Panc1 (cell line): ENCODE data around the gene VAMP8. TPM values are rescaled to one million over a fixed set of nuclear protein-coding genes. Genes with fewer than 3 reads are reported as not detected.

Source experiments
- ATAC-seq: fragments of 200-7000 bp; cut with Tn5 transposase; 2 replicates; pipeline ENCODE4 v1.9.1; 2020; ENCODE audit warnings: mild to moderate bottlenecking, moderate library complexity
- BruUV-seq: library from RNA; stranded (reverse); fragments of 400-500 nt; replicated peaks from 2 replicates; lab custom pipeline; 2021; lab: Mats Ljungman, UMichigan
- CTCF ChIA-PET: fragments of 300-600 bp; sonication (Branson Sonifier 250); formaldehyde crosslinking; loops from one replicate; lab custom pipeline; 2022; ENCODE audit warnings: antibody characterized with exemption; lab: Charles Lee
- POLR2A ChIA-PET: fragments of 300-600 bp; sonication (Branson Sonifier 250); formaldehyde crosslinking; loops from one replicate; lab custom pipeline; 2022; ENCODE audit warnings: antibody characterized with exemption; lab: Charles Lee
- DNase-seq: peaks from one replicate; pipeline ENCODE4 v3.0.0-alpha.2; 2010; ENCODE audit warnings: low read depth, low spot score
- H3K27ac ChIP-seq: 2 replicates; pipeline ENCODE4 v1.5.1; 2011; ENCODE audit warnings: mild to moderate bottlenecking, low read length, inconsistent platforms
- H3K27me3 ChIP-seq: fragments of 200-500 bp; sonication (Bioruptor generic); 2 replicates; pipeline ENCODE4 v1.6.0; 2014; ENCODE audit warnings: low read length, inconsistent platforms; ENCODE audit not compliant: control insufficient read depth, insufficient read depth
- H3K36me3 ChIP-seq: fragments of 200-500 bp; sonication (Bioruptor generic); 2 replicates; pipeline ENCODE4 v1.5.1; 2014; ENCODE audit warnings: inconsistent platforms, mild to moderate bottlenecking, low read length, moderate library complexity; ENCODE audit not compliant: control insufficient read depth, insufficient read depth
- H3K4me1 ChIP-seq: 2 replicates; pipeline ENCODE4 v1.5.1; 2011; ENCODE audit warnings: inconsistent platforms, mild to moderate bottlenecking, low read length, moderate library complexity; ENCODE audit not compliant: control insufficient read depth, insufficient read depth
- H3K4me3 ChIP-seq, 2 experiments: 2 replicates each; pipeline ENCODE4 v1.5.1; 2011 to 2012; ENCODE audit warnings: low read depth in 2 of 2, low read length in 2 of 2, mild to moderate bottlenecking in 2 of 2, inconsistent platforms in 1 of 2, moderate library complexity in 1 of 2
- H3K9me3 ChIP-seq: fragments of 200-500 bp; sonication (Bioruptor generic); 2 replicates; pipeline ENCODE4 v1.5.1; 2014; ENCODE audit warnings: low read depth, mild to moderate bottlenecking, inconsistent platforms, low read length, moderate library complexity; ENCODE audit not compliant: control insufficient read depth, insufficient read depth
- POLR2AphosphoS5 ChIP-seq: IDR thresholded peaks from 2 replicates; pipeline ENCODE4 v1.6.1; 2012; ENCODE audit warnings: mild to moderate bottlenecking, low read depth, low read length, moderate library complexity
- SIN3A ChIP-seq: IDR thresholded peaks from 2 replicates; pipeline ENCODE4 v1.6.1; 2012; ENCODE audit warnings: low read depth, mild to moderate bottlenecking, low read length, moderate library complexity, borderline replicate concordance; ENCODE audit not compliant: insufficient read depth
- TCF7L2 ChIP-seq: IDR thresholded peaks from 2 replicates; pipeline ENCODE4 v1.6.1; 2011; ENCODE audit warnings: mild to moderate bottlenecking, low read depth, low read length, inconsistent platforms
- in situ Hi-C: cut with HindIII; loops from 2 replicates; pipeline ENCODE4 v1.10.0; 2016; ENCODE audit warnings: low sequenced_read_pairs, low pct_unique_long_range_greater_than_20kb
- intact Hi-C: fragments of 100-400 bp; cut with micrococcal nuclease; formaldehyde crosslinking; loops from one replicate; pipeline ENCODE4 v1.10.0; 2022; ENCODE audit not compliant: unreplicated experiment
- total RNA-seq: library from RNA; stranded (reverse); gene quantifications from one replicate; pipeline ENCODE4 v1.2.1, GENCODE V29; 2021; ENCODE audit not compliant: unreplicated experiment
- TF ChIP-seq, protein P1 (sequence below): fragments of 450-650 bp; IDR thresholded peaks from 2 replicates; pipeline ENCODE4 v1.5.1; 2017; ENCODE audit warnings: mild to moderate bottlenecking
- TF ChIP-seq, protein P2 (sequence below), 2 experiments: IDR thresholded peaks; 2 replicates each; pipeline ENCODE4 v1.6.1; 2011 to 2012; ENCODE audit warnings: low read depth in 2 of 2, control low read depth in 1 of 2, low read length in 1 of 2, mild to moderate bottlenecking in 1 of 2, moderate library complexity in 1 of 2; ENCODE audit not compliant: insufficient read depth in 1 of 2

Gene VAMP8
- total RNA-seq, 1 experiment from 2014 or later: 93.2 TPM

DNA sequence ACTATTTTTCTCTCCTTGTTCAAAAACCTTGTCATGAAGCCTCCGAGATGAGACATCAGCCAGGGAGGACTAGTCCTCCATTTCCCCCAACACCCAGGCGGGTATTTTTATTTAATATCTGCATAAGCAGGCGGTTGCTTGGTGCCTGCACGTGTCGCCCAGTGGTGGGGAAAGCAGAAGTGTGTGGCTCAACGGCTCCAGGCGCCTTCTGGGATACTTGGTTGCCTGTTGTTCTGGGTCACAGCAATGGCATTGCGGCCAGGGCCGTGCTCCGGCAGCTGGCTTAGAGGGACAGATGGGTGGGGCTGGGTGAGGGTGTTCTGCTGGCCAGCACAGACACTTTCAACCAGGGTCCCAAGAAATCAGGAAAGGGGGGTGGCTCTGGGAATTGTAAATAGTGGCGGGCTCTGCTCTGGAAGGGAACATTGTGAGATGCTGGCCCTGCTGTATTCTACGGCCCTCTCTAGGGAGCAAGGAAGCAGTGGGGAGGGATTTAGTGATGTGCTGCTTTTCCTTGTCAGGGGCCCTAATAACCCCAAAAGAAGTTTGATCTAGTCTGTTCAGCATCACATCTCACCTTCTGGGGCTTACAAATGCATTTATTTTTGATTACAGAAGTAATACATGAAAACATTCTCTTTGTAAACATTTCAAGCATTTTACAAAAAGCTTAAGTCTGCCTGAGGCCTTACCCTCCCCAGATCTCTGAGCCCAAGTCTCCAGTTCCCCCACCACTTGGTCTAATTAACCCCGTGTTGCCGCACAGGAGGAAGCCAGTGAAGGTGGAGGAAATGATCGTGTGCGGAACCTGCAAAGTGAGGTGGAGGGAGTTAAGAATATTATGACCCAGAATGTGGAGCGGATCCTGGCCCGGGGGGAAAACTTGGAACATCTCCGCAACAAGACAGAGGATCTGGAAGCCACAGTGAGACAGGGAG lies 1.1 kb downstream of the VAMP8 start:
- Histone ChIP-seq H3K27me3 (no peaks in the 10 kb centered on the region), H3K4me1 (peaks cover 27% of the 10 kb centered on the region), H3K4me3 (peak overlapping the region; percentile 49 to 66), H3K9me3 (no peaks in the 10 kb centered on the region), H3K27ac (peak overlapping the region; percentile 89), H3K36me3 (no peaks in the 10 kb centered on the region)
- ATAC-seq (peak; percentile 52), DNase-seq (no peak)
- intact Hi-C loops (no loop called here), in situ Hi-C loops (no loop called here)
- CTCF ChIA-PET: no interaction called here
- BruUV-seq: no TSS peak
- TF ChIP-seq TCF7L2 (no peak), POLR2AphosphoS5 (no peak), SIN3A (no peak)
- TF ChIP-seq, protein P1, sequence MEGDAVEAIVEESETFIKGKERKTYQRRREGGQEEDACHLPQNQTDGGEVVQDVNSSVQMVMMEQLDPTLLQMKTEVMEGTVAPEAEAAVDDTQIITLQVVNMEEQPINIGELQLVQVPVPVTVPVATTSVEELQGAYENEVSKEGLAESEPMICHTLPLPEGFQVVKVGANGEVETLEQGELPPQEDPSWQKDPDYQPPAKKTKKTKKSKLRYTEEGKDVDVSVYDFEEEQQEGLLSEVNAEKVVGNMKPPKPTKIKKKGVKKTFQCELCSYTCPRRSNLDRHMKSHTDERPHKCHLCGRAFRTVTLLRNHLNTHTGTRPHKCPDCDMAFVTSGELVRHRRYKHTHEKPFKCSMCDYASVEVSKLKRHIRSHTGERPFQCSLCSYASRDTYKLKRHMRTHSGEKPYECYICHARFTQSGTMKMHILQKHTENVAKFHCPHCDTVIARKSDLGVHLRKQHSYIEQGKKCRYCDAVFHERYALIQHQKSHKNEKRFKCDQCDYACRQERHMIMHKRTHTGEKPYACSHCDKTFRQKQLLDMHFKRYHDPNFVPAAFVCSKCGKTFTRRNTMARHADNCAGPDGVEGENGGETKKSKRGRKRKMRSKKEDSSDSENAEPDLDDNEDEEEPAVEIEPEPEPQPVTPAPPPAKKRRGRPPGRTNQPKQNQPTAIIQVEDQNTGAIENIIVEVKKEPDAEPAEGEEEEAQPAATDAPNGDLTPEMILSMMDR: no peak
- TF ChIP-seq, protein P2, sequence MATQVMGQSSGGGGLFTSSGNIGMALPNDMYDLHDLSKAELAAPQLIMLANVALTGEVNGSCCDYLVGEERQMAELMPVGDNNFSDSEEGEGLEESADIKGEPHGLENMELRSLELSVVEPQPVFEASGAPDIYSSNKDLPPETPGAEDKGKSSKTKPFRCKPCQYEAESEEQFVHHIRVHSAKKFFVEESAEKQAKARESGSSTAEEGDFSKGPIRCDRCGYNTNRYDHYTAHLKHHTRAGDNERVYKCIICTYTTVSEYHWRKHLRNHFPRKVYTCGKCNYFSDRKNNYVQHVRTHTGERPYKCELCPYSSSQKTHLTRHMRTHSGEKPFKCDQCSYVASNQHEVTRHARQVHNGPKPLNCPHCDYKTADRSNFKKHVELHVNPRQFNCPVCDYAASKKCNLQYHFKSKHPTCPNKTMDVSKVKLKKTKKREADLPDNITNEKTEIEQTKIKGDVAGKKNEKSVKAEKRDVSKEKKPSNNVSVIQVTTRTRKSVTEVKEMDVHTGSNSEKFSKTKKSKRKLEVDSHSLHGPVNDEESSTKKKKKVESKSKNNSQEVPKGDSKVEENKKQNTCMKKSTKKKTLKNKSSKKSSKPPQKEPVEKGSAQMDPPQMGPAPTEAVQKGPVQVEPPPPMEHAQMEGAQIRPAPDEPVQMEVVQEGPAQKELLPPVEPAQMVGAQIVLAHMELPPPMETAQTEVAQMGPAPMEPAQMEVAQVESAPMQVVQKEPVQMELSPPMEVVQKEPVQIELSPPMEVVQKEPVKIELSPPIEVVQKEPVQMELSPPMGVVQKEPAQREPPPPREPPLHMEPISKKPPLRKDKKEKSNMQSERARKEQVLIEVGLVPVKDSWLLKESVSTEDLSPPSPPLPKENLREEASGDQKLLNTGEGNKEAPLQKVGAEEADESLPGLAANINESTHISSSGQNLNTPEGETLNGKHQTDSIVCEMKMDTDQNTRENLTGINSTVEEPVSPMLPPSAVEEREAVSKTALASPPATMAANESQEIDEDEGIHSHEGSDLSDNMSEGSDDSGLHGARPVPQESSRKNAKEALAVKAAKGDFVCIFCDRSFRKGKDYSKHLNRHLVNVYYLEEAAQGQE (IDR thresholded peaks at IDR 0.05; ENCODE audit: insufficient read depth in 1 of 2, low read depth in 2 of 2, low read length in 1 of 2): no peak
- POLR2A ChIA-PET: interaction anchor here (0.6 kb wide), 1 partner anchor 9 kb away, joined by 3 read pairs; no protein-coding TSS in a partner anchor

DNA sequence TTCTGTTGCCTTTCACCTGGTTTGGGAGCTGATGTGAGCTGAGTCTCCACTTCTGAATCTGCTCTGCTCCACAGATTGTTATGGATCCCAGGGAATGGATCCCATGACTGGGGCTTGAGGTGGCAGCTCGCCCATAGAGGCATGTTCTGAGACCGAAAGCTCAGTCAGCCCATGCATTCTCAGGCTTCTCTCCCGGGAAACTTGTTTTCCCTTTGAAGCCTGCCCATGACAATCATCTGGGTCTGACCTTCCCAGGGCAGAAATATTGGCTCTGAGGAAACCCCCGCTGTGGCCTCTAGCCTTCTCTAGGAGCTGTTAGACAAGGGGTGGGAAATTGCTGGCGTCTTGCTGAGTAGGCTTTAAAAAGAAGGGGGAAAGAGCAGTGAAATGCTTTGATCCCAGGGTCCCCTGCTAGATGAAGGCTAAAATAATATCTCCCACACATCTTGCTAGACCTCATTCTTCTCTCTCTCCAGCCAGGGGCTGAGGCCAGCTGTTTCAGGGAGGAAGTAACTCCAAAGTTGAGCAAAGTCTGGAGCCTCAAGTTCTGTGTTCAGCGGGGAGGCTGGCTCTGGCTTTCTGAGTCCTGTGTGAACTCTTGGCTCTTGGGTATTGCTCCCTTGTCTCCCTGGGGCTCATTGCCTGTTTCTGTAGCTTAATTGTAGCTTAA lies 2.0 kb downstream of the VAMP8 start:
- CTCF ChIA-PET: no interaction called here
- in situ Hi-C loops (no loop called here), intact Hi-C loops (no loop called here)
- Histone ChIP-seq H3K4me3 (peak overlapping the region in 1 of 2 experiments; percentile 66; a peak in 2 of 4 replicates), H3K27ac (peak overlapping the region; percentile 89), H3K36me3 (no peaks in the 10 kb centered on the region), H3K9me3 (no peaks in the 10 kb centered on the region), H3K4me1 (peaks cover 32% of the 10 kb centered on the region), H3K27me3 (no peaks in the 10 kb centered on the region)
- no peak for TF ChIP-seq TCF7L2
- TF ChIP-seq, protein P1: no peak
- no peak for TF ChIP-seq POLR2AphosphoS5
- TF ChIP-seq, protein P2 (IDR thresholded peaks at IDR 0.05; ENCODE audit: insufficient read depth in 1 of 2, low read depth in 2 of 2, low read length in 1 of 2): no peak
- TF ChIP-seq SIN3A: no peak
- DNase-seq (no peak), ATAC-seq (no peak)
- POLR2A ChIA-PET: interaction anchor here (0.7 kb wide), 2 partner anchors 16 to 25 kb away, joined by 4 read pairs; no protein-coding TSS in a partner anchor
- TSS peak; percentile 83 for BruUV-seq
